Testis (tissue), 2 donors: ENCODE data around the gene ZNF792.

Source experiments
- CTCF ChIP-seq, 3 experiments: fragments of 450-650 bp in 2 of 3; fragments of 200-600 bp in 1 of 3; sonication (generic) in 1 of 3; IDR thresholded peaks; one replicate each; pipeline ENCODE4 v1.5.1; 2016 to 2019; ENCODE audit warnings: antibody characterized with exemption in 3 of 3, mild to moderate bottlenecking in 2 of 3, moderate library complexity in 1 of 3
- POLR2A ChIP-seq: fragments of 450-650 bp; IDR thresholded peaks from one replicate; pipeline ENCODE4 v1.6.1; 2017; ENCODE audit warnings: antibody characterized with exemption, mild to moderate bottlenecking, moderate library complexity

- TF ChIP-seq CTCF (IDR thresholded peaks at IDR 0.05) (no peak), POLR2A (no peak)
These were observed 27.8 kb downstream of the ZNF792 start for GRCh38 chr19:34936184-34936583.
